CD4-positive, alpha-beta T cell treated with Interleukin-15 for 1 hour (primary cell): ENCODE results near the gene CORO7.
"Not testable (repeated sequence)": the region's sequence is repeated elsewhere in the genome, so short reads cannot be mapped to it uniquely, and the experiment has no call there.

Source experiments
- DNase-seq: peaks from one replicate; pipeline ENCODE4 v3.0.0-alpha.2; 2020

The CORO7 gene

GRCh38 chr16:4401510-4401909 is 14.9 kb downstream of the CORO7 start:
- no peak for DNase-seq

- DNase-seq, result no peak
These were observed 15.3 kb downstream of the CORO7 start for GRCh38 chr16:4401094-4401501.

GRCh38 chr16:4399001-4399730 is 17.2 kb downstream of the CORO7 start:
- DNase-seq, result no peak

- no peak for DNase-seq
These were observed 21.2 kb downstream of the CORO7 start for GRCh38 chr16:4395055-4395726.

GRCh38 chr16:4393850-4394249 is 22.5 kb downstream of the CORO7 start:
- DNase-seq, result not testable (repeated sequence)

GRCh38 chr16:4393240-4393600 is 23.2 kb downstream of the CORO7 start:
- DNase-seq, result no peak

- DNase-seq, result no peak
These were observed 23.8 kb downstream of the CORO7 start for GRCh38 chr16:4392382-4393239.

GRCh38 chr16:4391631-4392381 is 24.6 kb downstream of the CORO7 start:
- no peak for DNase-seq

- DNase-seq, result no peak
These were observed 25.8 kb downstream of the CORO7 start for GRCh38 chr16:4390266-4391260.

GRCh38 chr16:4389051-4389955 is 27.1 kb downstream of the CORO7 start:
- DNase-seq, result no peak

- no peak for DNase-seq
These were observed 27.9 kb downstream of the CORO7 start for GRCh38 chr16:4388271-4389021.

- DNase-seq, result no peak
These were observed 28.6 kb downstream of the CORO7 start for GRCh38 chr16:4387781-4388180.

GRCh38 chr16:4386951-4387565 is 29.3 kb downstream of the CORO7 start:
- DNase-seq, result no peak

GRCh38 chr16:4386451-4386805 is 30.0 kb downstream of the CORO7 start:
- no peak for DNase-seq

- no peak for DNase-seq
These were observed 30.5 kb downstream of the CORO7 start for GRCh38 chr16:4385789-4386450.

GRCh38 chr16:4385066-4385788 is 31.2 kb downstream of the CORO7 start:
- no peak for DNase-seq

- DNase-seq, result no peak
These were observed 31.9 kb downstream of the CORO7 start for GRCh38 chr16:4384509-4384942.
